ENCODE data around the gene ATP5PB.

Gene ATP5PB

GRCh38 chr1:111461765-111462164 is 12.5 kb downstream of the ATP5PB start:
- no peak for DNase-seq (ENCODE audit: low spot score in 2 of 2)
- ATAC-seq, result no peak
- Mint-ChIP-seq H3K27ac (no peak overlapping the region), H3K4me3 (no peak overlapping the region), H3K4me1 (peaks cover 10% of the 10 kb centered on the region), H3K9me3 (no peaks in the 10 kb centered on the region), H3K36me3 (peaks cover 83% of the 10 kb centered on the region)

DNA sequence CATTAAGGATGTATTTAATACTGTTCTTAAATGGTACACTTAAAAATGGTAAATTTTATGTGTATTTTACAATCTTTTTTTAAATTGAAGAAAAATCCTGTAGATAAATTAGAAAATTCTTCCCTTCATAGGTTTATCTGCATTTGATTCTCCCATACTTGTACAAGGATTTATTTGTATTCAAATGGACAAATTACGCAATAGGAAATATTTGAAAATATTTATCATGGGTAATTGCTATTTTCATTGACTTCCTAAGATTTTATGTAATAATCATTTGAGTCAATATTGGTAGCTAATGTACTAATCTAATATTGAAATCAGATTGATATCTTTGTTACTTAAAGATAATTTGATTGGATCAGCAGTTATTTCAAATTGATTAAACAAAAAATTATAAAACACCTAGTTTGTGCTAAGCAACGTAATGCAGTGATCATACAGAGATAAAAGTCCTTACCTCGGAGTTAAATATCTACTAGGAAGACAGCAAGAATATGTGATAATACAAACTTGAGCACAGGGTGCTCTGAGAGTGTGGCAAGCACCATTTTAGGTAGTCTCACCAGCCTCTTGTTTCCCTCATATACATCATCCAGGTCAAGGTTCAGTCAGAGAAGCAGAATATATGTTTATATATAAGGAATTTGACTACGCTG is 13.2 kb downstream of the ATP5PB start:
- H3K4me3 Mint-ChIP-seq, result no peak overlapping the region
- DNase-seq (ENCODE audit: low spot score in 2 of 2) (no peak), ATAC-seq (no peak)
- peaks cover 75% of the 10 kb centered on the region for H3K36me3 Mint-ChIP-seq
- H3K27ac Mint-ChIP-seq, result peak overlapping the region; percentile 44
- peaks cover 10% of the 10 kb centered on the region for H3K4me1 Mint-ChIP-seq
- H3K9me3 Mint-ChIP-seq, result no peaks in the 10 kb centered on the region

DNA sequence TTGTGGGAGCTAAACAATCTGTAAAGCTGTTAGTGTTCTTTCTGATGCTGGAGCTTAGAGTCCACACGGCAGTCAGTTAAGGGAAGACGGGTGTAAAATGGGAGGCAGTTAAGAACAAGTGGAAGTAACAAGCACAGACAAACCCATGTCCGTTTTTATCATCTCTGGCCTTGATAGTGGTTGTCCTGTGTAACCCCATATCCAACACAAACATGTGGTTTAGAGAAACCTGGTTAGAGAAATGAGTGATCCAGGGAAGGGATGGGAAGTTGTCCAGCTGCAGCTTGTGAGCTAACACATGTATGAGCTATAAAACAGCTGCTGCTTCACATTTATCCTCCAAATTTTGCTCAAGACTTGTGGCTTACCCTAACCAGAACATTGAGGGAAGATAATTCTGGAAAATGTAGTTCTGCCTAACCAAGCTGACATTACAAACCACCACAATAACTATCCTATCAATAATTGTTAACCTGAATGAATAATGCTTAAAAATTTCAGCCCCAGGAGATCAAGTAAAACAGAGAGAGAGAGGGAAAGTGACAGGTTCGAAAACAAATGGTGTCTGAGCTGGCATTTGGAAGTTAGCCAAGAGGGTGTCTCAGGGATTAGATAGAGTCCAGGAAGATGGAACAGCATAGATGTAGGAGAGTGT is 13.9 kb downstream of the ATP5PB start:
- peak in 1 of 2 donors; percentile 20 for DNase-seq (ENCODE audit: low spot score in 2 of 2)
- H3K27ac Mint-ChIP-seq, result peak overlapping the region; percentile 44
- no peak for ATAC-seq
- H3K4me3 Mint-ChIP-seq, result no peak overlapping the region
- H3K36me3 Mint-ChIP-seq, result peaks cover 69% of the 10 kb centered on the region
- no peaks in the 10 kb centered on the region for H3K9me3 Mint-ChIP-seq
- H3K4me1 Mint-ChIP-seq, result peaks cover 10% of the 10 kb centered on the region

GRCh38 chr1:111465754-111466153 is 16.5 kb downstream of the ATP5PB start:
- Mint-ChIP-seq H3K36me3 (peaks cover 43% of the 10 kb centered on the region), H3K9me3 (no peaks in the 10 kb centered on the region), H3K4me3 (no peak overlapping the region), H3K27ac (no peak overlapping the region), H3K4me1 (peaks cover 10% of the 10 kb centered on the region)
- ATAC-seq, result no peak
- DNase-seq (ENCODE audit: low spot score in 2 of 2), result no peak

DNA sequence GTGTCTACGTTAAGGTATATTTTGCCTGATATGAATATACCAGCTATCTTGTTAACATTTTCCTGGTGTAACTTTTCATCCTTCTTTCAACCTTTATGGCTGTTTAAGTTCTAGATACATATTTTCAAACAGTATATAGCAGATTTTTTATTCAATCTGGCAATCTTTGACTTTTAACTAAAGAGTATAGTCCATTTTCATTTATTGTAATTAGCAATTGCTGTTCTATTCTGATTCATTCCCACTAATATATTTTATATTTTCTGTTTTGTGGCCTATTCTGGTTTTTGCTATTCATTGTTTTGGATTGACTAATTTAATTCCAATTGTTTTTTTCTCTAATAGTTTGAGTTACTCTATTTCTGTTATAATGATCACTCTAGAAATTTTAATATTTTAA is 17.2 kb downstream of the ATP5PB start:
- ATAC-seq, result no peak
- peaks cover 35% of the 10 kb centered on the region for H3K36me3 Mint-ChIP-seq
- no peak overlapping the region for H3K27ac Mint-ChIP-seq
- no peak overlapping the region for H3K4me3 Mint-ChIP-seq
- H3K4me1 Mint-ChIP-seq, result peaks cover 10% of the 10 kb centered on the region
- no peaks in the 10 kb centered on the region for H3K9me3 Mint-ChIP-seq
- no peak for DNase-seq (ENCODE audit: low spot score in 2 of 2)

DNA sequence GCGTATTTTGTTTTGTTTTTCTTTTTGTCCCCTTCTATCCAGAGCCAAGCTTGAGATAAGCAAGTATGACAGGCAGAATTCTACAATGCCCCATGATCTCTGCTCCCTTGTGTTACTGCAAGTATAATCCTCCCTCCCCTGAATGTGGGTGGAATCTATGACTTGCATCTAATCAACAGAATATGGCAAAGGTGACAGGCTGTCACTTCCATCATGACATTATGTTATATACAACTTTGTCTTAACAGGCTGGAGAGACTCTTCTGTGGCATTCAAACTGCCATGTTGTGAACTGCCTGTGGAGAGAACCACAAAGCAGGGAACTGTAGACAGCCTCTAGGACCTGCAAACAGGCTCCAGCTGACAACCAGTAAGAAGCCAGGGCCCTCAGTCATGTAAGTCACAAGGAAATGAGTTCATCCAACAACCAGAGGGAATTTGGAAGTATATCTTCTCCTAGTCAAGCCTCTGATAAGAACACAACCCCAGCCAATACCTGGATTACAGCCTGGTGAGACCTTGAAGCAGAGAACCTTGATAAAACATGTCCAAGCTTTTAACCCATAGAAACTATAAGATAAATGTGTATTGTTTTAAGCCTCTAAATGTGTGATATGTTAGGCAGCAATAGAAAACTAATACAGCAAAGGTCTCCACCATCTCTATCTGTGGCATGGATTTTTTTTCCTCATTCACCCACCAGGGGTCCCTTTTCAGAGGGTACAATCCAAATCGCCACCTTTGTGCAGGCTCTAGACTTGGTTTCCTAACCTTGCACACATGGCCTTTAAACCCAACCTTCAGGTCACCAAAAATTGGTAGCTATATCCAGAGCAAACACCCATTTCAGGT is 18.8 kb downstream of the ATP5PB start:
- no peak for ATAC-seq
- H3K27ac Mint-ChIP-seq, result no peak overlapping the region
- H3K4me3 Mint-ChIP-seq, result no peak overlapping the region

GRCh38 chr1:111468717-111469100 is 19.4 kb downstream of the ATP5PB start:
- DNase-seq (ENCODE audit: low spot score in 2 of 2) (no peak), ATAC-seq (no peak)
- H3K9me3 Mint-ChIP-seq, result no peaks in the 10 kb centered on the region
- no peak overlapping the region for H3K27ac Mint-ChIP-seq
- peaks cover 22% of the 10 kb centered on the region for H3K36me3 Mint-ChIP-seq
- H3K4me1 Mint-ChIP-seq, result peaks cover 7% of the 10 kb centered on the region
- no peak overlapping the region for H3K4me3 Mint-ChIP-seq

More for the DNA sequence above, 18.8 kb downstream of the ATP5PB start:
- peaks cover 12% of the 10 kb centered on the region for H3K4me1 Mint-ChIP-seq
- H3K36me3 Mint-ChIP-seq, result peaks cover 28% of the 10 kb centered on the region
- no peak for DNase-seq (ENCODE audit: low spot score in 2 of 2)
- no peaks in the 10 kb centered on the region for H3K9me3 Mint-ChIP-seq

DNA sequence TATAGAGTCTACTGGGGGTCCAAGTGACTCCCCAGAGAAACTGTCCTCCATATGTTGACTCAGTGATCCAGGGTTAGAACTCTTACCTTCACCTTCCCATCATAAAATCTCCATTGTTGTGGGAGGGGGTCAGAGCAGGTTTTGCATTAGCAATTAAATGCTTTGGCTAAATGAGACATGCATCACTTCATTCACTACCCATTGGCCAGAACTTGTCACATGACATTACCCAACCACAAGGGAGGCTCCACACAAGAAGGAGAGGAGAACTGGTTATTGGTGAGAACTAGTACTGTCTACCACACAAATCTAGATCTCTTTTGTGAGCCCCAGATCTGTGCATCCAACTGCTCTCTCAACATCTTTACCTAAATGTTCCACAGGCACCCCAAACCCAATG is 20.3 kb downstream of the ATP5PB start:
- H3K27ac Mint-ChIP-seq, result no peak overlapping the region
- H3K4me3 Mint-ChIP-seq, result no peak overlapping the region
- peaks cover 7% of the 10 kb centered on the region for H3K4me1 Mint-ChIP-seq
- ATAC-seq (no peak), DNase-seq (ENCODE audit: low spot score in 2 of 2) (no peak)
- no peaks in the 10 kb centered on the region for H3K9me3 Mint-ChIP-seq
- peaks cover 15% of the 10 kb centered on the region for H3K36me3 Mint-ChIP-seq

GRCh38 chr1:111470596-111470995 is 21.3 kb downstream of the ATP5PB start:
- Mint-ChIP-seq H3K4me3 (no peak overlapping the region), H3K27ac (no peak overlapping the region), H3K4me1 (peaks cover 14% of the 10 kb centered on the region), H3K9me3 (no peaks in the 10 kb centered on the region), H3K36me3 (peaks cover 6% of the 10 kb centered on the region)
- DNase-seq (ENCODE audit: low spot score in 2 of 2) (no peak), ATAC-seq (peak; percentile 29)

- no peak overlapping the region for H3K27ac Mint-ChIP-seq
- DNase-seq (ENCODE audit: low spot score in 2 of 2) (peak; percentile 17 to 66), ATAC-seq (peak; percentile 86)
- H3K4me3 Mint-ChIP-seq, result no peak overlapping the region
- peaks cover 18% of the 10 kb centered on the region for H3K4me1 Mint-ChIP-seq
- H3K9me3 Mint-ChIP-seq, result no peaks in the 10 kb centered on the region
- peaks cover 6% of the 10 kb centered on the region for H3K36me3 Mint-ChIP-seq
Observed at GRCh38 chr1:111471012-111471411, 21.7 kb downstream of the ATP5PB start.

- peaks cover 23% of the 10 kb centered on the region for H3K4me1 Mint-ChIP-seq
- DNase-seq (ENCODE audit: low spot score in 2 of 2) (no peak), ATAC-seq (no peak)
Observed at GRCh38 chr1:111471538-111471937, 22.3 kb downstream of the ATP5PB start.

GRCh38 chr1:111474106-111474505 is 24.8 kb downstream of the ATP5PB start:
- Mint-ChIP-seq H3K36me3 (peaks cover 14% of the 10 kb centered on the region), H3K4me1 (peaks cover 44% of the 10 kb centered on the region), H3K9me3 (no peaks in the 10 kb centered on the region), H3K4me3 (peak overlapping the region; percentile 24), H3K27ac (no peak overlapping the region)
- no peak for DNase-seq (ENCODE audit: low spot score in 2 of 2)
- ATAC-seq, result no peak

More at GRCh38 chr1:111471538-111471937, 22.3 kb downstream of the ATP5PB start:
- H3K36me3 Mint-ChIP-seq, result peaks cover 6% of the 10 kb centered on the region
- H3K9me3 Mint-ChIP-seq, result no peaks in the 10 kb centered on the region
- no peak overlapping the region for H3K27ac Mint-ChIP-seq
- H3K4me3 Mint-ChIP-seq, result no peak overlapping the region

- peaks cover 44% of the 10 kb centered on the region for H3K4me1 Mint-ChIP-seq
- no peak for ATAC-seq
- no peak for DNase-seq (ENCODE audit: low spot score in 2 of 2)
- H3K4me3 Mint-ChIP-seq, result no peak overlapping the region
- no peaks in the 10 kb centered on the region for H3K9me3 Mint-ChIP-seq
- H3K36me3 Mint-ChIP-seq, result peaks cover 14% of the 10 kb centered on the region
- H3K27ac Mint-ChIP-seq, result no peak overlapping the region
Observed at GRCh38 chr1:111474521-111474920, 25.3 kb downstream of the ATP5PB start.

- Mint-ChIP-seq H3K9me3 (no peaks in the 10 kb centered on the region), H3K4me1 (peaks cover 44% of the 10 kb centered on the region), H3K4me3 (peak overlapping the region; percentile 30), H3K27ac (peak overlapping the region; percentile 10), H3K36me3 (peaks cover 14% of the 10 kb centered on the region)
- DNase-seq (ENCODE audit: low spot score in 2 of 2) (peak; percentile 13 to 63), ATAC-seq (peak; percentile 94)
Observed at GRCh38 chr1:111475701-111476100, 26.4 kb downstream of the ATP5PB start.

- DNase-seq (ENCODE audit: low spot score in 2 of 2) (no peak), ATAC-seq (no peak)
- peak overlapping the region; percentile 10 for H3K27ac Mint-ChIP-seq
- peaks cover 44% of the 10 kb centered on the region for H3K4me1 Mint-ChIP-seq
- no peaks in the 10 kb centered on the region for H3K9me3 Mint-ChIP-seq
- peaks cover 14% of the 10 kb centered on the region for H3K36me3 Mint-ChIP-seq
- H3K4me3 Mint-ChIP-seq, result peak overlapping the region; percentile 30
Observed at GRCh38 chr1:111476214-111476613, 26.9 kb downstream of the ATP5PB start.
